Measurements from ENCODE around the gene METAP2.
"Not testable (repeated sequence)": the region's sequence is repeated elsewhere in the genome, so short reads cannot be mapped to it uniquely, and the experiment has no call there.

METAP2 gene

DNA sequence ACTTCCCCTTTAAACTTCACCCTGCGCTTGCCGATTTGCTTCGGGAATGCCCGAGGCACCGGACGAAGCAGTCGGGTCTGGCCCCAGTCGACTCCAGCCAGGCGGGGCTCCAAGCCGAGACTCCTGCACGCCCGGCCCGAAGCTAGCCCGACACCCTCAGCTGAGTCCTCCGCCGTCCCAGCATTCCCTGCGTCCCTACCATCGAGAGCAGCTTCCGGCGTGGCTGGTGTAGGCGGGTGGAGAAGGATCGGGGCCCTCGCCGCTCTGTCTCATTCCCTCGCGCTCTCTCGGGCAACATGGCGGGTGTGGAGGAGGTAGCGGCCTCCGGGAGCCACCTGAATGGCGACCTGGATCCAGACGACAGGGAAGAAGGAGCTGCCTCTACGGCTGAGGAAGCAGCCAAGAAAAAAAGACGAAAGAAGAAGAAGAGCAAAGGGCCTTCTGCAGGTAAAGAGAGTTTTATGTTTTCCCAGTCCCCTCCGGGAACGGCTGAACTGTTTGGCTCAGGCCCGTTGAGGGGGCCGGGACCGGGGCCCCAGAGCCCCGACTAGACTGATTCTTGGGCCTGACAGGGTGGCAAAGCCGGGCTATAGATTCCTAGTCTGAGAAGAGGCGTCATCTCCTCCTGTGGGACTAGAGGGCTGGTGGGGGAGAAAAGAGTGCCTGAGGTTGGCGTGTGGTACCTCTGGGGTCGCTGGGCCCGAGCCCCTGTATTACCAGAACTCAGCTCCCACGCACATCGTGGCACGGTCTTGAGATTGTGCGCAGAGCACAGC, at the start of gene METAP2:
METAP2 (plus strand) TSS at position 269 of the 776 bp plus-strand sequence; CDS start at position 297, 28 bp downstream.
- DNase-seq: peak; percentile 91

DNA sequence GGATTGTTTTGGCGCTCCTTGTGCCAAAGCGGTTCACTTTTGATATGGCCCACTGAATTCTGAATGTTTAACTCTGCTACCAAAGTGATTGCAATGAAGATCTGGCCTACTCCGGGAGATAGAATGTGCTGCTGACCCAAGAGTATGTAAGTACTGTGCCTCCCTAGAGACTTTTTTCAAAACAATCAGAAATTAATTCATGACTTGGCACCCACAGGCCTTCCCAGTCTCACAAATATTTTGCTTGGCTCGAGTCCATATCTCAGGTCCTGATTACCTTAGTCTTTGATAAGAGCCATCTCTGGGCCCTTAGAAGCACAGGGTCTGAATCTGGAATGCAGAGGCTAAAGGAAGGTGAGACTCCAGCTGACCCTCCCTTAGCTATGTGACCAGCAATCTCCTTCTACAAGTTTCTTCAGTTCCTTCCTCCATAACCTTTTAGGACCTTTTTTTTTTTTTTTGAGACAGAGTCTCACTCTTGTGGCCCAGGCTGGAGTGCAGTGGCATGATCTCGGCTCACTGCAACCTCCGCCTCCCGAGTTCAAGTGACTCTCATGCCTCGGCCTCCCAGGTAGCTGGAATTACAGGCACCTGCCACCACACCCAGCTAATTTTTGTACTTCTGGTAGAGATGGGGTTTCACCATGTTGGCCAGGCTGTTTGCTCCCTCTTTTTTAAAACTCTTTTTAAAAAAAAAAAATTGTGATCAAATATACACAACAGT, 49.5 kb upstream of the METAP2 start:
- DNase-seq: no peak

DNA sequence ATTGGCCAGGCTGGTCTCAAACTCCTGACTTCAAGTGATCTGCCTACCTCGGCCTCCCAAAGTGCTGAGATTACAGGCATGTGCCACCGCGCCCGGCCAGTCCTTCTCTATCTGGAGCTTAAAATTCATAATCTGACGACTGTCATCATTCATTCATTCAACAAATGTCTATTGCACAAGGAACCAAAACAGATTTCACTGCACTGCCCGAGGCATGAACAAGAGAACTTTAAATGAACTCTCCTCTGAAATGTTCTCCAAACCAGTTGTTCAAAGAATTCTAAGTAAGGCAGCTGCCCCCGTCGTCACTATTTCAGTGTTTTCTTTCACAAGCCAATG, 44.8 kb upstream of the METAP2 start:
- DNase-seq: no peak

DNA sequence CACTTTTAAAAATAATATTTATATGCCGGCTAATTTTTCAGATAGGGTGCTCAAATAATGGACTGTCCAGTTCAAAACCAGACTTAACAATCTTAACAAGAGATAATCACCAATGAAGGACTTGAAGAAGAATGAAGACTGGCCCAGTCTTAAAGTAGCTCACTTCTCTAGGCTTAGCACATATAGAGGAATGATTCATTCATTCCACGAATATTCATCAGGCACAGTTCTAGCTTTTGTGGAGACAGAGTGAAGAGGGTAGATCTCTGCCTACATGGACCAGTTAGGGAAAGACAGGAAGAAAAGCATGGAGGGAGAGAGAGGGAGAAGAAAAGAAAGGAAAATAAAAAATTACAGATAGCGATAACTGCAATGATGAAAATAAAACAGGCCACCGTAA, 42.8 kb upstream of the METAP2 start:
- DNase-seq: no peak

DNA sequence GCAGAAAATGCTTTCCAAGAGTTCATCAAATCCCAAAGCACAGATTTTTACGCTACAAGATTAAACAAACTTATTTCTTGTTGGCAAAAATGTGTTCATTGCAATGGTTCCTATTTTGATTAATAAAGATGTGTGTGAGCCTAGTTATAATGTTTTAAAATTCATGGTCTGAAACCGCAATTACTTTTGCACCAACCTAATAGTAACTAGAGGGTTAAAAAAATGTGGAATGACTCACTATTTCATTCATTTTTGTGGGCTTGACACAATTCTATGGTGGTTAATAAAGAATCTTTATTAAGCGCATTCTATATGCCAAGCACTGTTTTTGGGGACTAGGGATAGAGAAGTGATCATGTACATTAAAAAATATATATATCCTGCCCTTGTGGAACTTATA, 38.6 kb upstream of the METAP2 start:
- DNase-seq: no peak

DNA sequence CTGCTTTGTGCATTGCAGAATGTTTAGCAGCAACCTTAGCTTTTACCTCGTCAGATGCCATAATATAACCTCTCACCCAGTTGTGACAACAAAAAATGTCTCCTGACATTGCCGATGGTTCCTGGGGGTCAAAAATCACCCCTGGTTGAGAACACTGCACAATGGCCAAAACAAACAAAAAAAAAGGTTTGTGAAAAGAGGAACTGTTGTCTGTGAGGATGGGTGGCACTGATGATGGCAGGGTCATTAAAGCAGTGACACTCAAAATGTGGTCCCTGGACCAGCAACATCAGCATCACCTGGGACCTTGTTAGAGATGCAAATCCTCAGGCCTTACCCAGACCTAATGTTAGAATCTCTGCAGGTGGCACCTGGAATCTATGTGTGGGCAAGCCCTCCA, 36.4 kb upstream of the METAP2 start:
- no peak for DNase-seq

DNA sequence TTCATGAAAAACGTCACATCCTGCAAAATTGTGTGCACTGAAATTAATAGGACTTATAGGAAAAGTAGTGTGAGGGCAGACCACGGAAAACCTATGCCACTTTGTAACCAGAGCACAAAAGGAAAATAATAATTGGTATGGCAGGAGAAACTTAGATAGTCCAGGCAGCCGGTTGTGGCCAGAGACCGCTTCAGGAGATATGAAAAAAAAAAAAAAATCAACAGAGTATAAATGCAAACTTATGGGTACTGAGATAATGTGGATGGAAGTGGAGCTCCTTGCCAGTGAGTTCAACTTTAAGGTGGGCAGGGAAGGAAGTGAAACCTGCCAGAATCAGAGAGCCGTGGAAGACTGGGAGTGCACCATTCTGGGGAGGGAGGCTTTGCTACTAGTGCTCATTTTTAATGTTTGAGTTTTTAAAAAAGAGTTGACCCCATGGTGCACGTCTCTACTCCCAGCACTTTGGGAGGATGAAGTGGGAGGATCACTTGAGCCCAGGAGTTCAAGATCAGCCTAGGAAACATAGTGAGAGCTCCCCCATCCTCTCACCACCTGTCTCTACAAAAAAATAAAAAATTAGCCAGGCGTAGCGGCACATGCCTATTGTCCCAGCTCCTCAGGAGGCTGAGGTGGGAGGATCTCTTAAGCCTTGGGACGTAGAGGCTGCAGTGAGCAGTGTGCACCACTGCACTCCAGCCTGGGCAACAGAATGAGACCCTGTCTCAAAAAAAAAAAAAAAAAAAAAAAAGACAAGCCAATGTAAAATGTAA, 34.3 kb upstream of the METAP2 start:
- DNase-seq: no peak

DNA sequence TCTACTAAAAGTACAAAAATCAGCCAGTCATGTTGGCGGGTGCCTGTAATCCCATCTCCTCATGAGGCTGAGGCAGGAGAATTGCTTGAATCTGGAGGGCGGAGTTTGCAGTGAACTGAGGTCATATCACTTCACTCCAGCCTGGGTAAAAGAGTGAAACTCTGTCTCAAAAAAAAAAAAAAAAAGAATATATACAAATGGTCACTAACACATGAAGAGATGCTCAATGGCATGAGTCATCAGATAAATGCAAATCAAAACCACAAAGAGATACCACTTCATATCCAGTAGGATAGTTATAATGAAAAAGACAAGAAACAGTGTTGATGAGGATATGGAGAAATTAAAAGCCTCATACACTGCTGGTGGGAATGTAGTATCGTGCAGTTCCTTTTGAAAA, 33.6 kb upstream of the METAP2 start:
- DNase-seq: no peak

DNA sequence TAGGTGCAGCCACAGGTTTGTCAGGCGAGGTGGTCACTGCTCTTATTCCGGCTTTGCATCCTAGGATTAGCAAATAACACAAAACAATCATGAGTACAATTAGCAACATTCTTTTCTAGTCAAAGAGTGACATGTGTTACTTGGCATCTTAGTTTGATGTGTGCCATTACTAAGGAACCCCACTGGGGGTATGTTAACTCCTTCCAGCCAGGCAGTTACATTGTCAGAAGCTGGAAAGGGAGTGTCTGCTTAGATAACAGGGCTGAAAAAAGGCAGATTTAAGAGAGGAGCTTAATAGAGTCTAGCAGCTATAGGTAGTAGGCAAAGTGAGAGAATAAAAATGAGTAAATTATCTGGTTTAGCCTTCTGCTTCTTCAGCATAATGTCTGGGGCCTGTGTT, 30.5 kb upstream of the METAP2 start:
- DNase-seq: no peak

DNA sequence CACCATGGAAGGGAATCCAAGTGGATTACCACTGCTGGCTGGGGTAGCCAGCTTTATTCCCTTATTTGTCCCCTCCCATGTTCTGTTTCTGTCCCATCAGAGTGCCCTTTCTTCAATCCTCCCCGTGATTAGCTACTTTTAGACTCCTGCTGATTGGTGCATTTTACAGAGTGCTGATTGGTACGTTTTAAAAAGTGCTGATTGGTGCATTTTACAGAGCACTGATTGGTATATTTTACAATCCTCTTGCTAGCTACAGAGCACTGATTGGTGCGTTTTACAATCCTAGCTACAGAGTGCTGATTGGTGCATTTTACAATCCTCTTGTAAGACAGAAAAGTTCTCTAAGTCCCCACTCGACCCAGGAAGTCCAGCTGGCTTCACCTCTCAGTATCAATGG, 28.9 kb upstream of the METAP2 start:
- DNase-seq: not testable (repeated sequence)

DNA sequence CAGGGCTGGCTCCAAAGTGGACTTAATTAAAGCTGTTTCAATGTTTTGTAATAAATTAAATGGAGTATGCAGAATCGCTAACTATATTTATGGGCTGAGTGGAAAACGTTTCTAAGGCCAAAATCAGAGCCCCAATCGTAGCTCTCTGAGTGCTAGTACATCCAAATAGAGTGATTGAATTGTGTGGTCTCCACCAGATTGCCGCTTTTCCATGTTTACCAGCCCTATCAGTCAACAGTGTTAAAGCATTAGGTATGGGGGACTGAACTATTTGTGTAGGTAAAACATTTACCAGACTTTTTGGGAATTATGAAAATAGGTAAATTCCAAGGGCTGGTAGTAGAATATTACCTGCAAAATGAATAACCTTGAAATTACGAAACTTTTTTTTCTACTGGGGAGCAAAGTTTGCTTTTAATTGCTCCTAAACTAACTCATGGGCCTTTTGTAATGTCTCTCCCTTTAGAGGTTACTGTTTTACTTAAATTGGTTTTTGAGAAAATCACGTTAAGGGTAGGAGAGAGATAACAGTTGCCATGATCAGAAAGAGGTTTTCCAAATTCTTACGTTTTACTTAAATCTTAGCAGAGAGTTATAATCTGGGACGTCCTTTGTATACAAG, 28.0 kb upstream of the METAP2 start:
- no peak for DNase-seq

DNA sequence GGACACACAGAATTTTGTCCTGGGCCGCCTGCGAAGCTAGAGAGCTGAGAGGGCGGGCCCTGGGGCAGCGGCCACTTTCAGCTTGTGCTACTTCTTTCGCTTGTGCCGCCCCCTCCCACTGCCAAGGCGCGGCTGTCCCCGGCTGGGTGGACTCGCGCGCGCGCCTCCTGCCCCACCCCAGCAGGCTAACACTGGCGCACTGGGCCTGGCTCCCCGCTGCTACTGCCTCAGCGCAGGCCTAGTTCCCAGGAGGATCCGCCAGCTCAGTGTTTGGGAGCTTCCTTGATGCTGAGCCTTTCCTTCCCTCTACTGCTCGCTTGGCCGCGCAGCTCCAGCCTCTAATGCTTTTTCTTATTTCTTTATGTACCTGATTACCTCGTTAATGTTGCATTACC, 27.4 kb upstream of the METAP2 start:
- DNase-seq: no peak

DNA sequence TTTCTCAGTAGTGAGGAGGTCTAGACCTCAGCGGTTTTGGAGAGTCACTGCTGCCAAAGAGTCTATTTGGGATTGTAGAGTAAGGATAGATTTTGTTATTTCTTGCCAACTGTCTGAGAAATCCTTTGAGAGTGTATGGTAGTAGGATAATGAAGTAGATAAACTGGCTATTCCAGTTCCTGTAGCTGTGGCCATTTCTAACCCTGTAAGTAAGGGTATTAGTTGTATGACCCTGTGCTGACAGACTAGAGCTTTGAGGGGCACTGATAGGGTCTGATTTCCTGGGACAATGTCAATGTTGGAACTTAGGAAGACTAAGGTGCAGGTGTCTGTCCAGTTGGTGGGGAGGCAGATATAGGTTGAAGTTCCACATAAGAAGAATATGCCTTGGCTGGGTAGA, 24.3 kb upstream of the METAP2 start:
- DNase-seq: not testable (repeated sequence)

DNA sequence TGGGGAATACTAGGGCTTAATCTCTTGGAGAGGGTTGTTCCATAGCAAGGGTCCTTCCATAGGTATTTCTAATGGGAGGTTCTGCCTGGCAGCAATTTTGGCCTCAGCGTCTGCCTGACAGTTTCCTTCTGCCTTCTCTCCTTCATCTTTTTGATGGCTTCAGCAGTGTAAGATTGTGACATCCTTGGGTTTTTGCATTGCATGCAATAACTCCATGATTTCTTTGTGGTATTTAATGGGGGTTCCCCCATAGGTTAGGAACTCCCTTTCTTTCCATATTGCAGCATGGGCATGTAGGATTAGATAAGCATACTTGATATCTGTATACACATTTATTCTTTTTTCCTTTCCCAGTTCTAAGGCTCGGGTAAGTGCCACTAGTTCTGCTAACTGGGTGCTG, 21.5 kb upstream of the METAP2 start:
- DNase-seq: not testable (repeated sequence)

DNA sequence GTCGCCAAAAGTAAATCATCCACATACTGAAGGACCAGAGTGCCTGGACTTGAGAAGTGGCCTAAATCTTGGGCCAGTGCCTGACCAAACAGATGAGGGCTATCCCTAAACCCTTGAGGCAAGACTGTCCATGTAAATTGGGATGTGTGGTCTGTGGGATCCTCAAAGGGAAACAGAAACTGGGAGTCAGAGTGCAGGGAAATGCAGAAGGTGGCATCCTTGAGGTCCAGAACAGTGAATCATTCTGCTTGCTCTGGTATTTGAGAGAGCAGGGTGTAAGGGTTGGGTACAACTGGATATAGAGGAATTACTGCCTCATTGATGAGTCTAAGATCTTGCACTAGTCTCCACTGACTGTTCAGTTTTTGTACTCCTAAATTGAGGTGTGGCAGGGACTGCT, 20.1 kb upstream of the METAP2 start:
- not testable (repeated sequence) for DNase-seq

DNA sequence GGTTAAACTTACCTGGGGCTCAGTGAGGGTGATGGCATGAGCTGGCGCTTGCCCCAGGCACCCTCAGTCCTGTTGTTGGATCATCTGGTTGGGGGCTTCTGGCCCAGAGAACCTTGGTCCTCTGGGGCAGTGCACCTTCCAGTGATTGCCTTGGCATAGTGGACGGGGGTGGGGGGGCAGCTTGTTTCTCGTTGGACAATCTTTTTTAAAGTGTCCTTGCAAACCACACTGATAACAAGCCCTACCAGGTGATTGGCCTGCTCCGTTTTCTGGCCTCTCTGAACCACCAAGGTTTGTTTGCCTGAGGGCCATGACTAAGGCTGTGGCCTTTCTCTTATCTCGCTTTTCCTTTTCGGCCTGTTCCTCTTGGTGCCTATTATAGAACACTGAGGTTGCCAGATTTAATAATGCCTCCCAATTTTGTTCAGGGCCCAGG, 19.2 kb upstream of the METAP2 start:
- DNase-seq: not testable (repeated sequence)

DNA sequence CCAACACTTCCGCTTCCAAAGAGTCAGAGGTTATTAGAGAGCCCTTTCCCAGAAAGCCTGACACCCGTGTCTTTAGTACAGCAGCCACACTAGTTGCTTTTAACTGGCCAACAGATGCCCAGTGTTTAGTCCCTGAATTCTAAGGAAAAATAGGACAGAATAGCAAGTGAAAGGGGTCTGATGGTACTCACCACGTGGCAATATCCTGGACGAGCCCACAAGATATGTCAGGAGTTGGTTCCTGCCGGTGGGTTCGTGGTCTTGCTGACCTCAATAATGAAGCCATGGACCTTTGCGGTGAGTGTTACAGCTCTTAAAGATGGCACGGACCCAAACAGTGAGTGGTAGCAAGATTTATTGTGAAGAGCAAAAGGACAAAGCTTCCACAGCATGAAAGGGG, 16.3 kb upstream of the METAP2 start:
- not testable (repeated sequence) for DNase-seq

DNA sequence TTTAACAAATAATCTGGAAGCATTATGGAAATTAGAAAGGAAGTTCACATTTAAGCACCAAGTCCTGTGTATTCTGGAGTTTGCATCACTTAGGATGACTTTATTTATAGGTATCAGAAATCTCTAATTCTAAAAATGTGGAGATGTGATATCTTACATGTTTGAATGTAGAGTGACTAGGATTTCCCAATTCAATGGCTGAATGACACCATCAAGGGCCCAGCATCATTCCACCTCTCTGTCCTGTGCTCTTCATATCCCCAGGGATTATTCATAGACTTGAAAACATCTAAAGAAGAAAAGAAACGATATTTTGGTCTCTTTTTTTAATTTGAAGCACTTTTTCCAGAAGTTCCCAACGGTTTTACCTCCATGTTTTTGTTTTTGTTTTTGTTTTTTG, 15.2 kb upstream of the METAP2 start:
- DNase-seq: no peak

DNA sequence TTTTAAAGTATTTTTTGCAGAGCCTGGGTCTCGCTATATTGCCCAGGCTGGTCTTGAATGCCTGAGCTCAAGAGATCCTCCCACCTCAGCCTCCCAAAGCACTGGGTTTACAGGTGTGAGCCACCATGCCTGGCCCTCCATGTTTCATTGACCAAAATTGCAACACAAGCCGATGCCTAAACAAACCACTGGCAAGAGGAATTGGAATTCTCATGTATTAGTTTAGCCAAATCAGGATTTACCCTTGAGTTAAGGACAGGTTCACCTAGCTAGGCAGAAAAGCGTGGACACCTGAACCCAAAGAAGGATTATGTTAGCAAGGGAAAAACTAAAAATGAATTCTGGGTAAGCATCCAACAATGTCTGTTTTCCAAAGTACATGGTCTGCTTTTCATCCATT, 14.6 kb upstream of the METAP2 start:
- DNase-seq: no peak

DNA sequence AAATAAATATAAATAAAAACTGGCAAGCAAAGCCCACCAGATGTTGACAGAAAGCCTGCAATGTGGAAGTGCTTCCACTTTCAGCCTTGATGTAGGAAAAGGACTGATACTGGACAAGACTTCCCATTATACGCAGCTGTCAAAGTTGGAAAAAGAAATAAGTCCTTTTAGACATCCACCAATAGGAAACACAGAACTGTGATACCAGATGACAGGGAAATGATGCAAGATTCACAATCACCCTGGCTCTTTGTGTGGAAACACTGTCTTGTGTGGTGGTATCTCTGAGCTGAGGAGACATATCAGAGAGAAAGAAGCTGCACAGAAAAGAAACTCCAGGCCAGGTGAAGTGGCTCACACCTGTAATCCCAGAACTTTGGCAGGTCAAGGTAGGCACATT, 13.8 kb upstream of the METAP2 start:
- no peak for DNase-seq

DNA sequence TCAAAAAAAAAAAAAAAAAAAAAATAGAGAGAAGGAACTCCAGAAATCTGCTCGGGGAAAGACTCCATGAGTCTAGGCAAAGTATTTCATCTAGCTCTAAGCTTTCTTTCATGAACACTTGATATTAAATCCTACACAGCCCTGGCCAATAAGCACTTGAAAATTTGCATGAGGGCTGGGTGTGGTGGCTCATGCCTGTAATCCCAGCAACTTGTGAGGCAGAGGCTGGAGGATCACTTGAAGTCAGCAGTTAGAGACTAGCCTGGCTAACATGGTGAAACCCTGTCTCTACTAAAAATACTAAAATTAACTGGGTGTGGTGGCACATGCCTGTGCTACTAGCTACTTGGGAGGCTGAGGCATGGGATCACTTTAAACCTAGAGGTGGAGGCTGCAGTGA, 13.1 kb upstream of the METAP2 start:
- DNase-seq: no peak

DNA sequence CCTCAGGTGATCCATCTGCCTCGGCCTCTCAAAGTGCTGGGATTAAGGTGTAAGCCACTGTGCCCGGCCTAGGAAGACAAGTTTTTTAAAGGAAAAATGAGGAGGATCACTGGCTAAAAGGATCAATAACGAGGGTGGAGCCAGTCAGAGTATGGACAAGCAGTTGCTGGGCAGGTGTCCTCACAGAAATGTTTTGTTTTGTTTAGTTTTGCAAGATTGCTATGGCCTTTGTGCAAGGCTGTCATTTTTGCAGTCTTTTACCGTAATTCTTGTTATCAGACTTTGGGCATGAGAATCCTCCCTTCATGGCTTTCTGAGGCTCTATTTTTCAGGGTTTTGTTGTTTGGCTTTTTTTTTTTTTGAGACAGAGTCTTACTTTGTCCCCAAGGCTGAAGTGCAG, 11.9 kb upstream of the METAP2 start:
- DNase-seq: no peak

DNA sequence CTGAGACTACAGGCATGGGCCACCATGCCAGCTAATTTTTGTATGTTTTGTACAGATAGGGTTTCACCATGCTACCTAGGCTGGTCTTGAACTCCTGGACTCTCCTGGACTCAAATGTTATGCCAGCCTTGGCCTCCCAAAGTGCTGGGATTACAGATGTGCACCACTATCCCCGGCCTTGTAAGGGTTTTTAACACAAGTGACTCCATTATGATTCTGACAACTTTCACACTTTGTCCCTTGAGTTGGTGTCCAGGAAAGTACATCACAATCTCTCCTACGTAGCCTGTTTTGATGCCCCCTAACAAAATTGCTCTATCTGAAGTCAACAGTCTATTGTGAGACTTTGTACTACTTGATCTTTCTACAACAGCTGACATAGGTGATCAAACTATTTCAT, 11.4 kb upstream of the METAP2 start:
- DNase-seq: no peak

Data from activated CD8-positive, alpha-beta memory T cell treated with anti-CD3 and anti-CD28 coated beads, Interleukin-2, amount 50 U/mL, for 4 hours (primary cell).